ENCODE measurements around the gene FOLR3.

DNA sequence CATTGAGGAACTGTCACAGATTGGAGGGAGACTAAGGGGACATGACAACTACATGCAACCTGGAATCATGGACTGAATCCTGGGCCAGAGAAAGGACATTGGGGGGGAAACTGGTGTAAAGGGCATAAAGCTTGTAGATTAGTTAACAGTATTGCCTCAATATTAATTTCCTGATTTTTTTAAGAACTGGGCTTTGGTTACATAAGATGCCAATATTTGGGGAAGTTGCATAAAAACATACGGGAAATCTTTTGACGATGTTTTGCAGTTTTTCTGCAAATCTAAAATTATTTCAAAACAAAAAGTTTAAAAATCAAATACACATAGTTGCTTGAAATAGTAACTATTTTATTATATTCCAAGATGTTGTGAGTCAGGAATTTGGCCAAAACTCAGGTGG, 2.9 kb upstream of the FOLR3 start:
- TF ChIP-seq CTCF (conservative IDR thresholded peaks at IDR 0.05): no peak
- no peak for TF ChIP-seq EZH2 (IDR thresholded peaks at IDR 0.05; ENCODE audit: low read depth)

Data from PC-9 (cell line).